H1 (cell line): Measurements from ENCODE around the gene SND1. TPM values are rescaled to one million over a fixed set of nuclear protein-coding genes. Genes with fewer than 3 reads are reported as not detected.

Experiments
- CTCF ChIA-PET: fragments of 300-600 bp; sonication (Branson Sonifier 250); formaldehyde crosslinking; loops from one replicate; lab custom pipeline; 2021; ENCODE audit not compliant: partially characterized antibody; lab: Charles Lee
- POLR2A ChIA-PET: fragments of 300-600 bp; sonication (Branson Sonifier 250); formaldehyde crosslinking; loops from one replicate; lab custom pipeline; 2021; ENCODE audit warnings: inconsistent platforms; ENCODE audit not compliant: partially characterized antibody; lab: Charles Lee
- DNase-seq, 2 experiments: peaks; one replicate each; pipeline versions ENCODE4 v3.0.0 to v3.0.0-alpha.2; 2010 to 2022; ENCODE audit warnings: low spot score in 2 of 2, low read depth in 1 of 2, mixed read lengths in 1 of 2
- FAIRE-seq: peaks from 2 replicates; lab custom pipeline; 2011; peaks lifted over from hg19 to GRCh38; lab: Jason Lieb, UNC
- H2AFZ ChIP-seq: 2 replicates; pipeline ENCODE4 v1.8.1; 2012; ENCODE audit warnings: low read length, inconsistent platforms
- H2AK5ac ChIP-seq: 2 replicates; pipeline ENCODE4 v1.6.1; 2013; ENCODE audit warnings: low read depth, low read length
- H2BK120ac ChIP-seq: replicated peaks from 2 replicates; pipeline ENCODE3; 2013; ENCODE audit warnings: low read depth, low read length, inconsistent platforms
- H2BK12ac ChIP-seq: 2 replicates; pipeline ENCODE4 v1.6.1; 2013; ENCODE audit warnings: low read depth, low read length
- H2BK15ac ChIP-seq: 2 replicates; pipeline ENCODE4 v1.6.1; 2013; ENCODE audit warnings: low read length
- H2BK20ac ChIP-seq: 2 replicates; pipeline ENCODE4 v1.6.1; 2013; ENCODE audit warnings: low read length
- H2BK5ac ChIP-seq: 2 replicates; pipeline ENCODE4 v1.6.1; 2013; ENCODE audit warnings: low read depth, low read length
- H3K14ac ChIP-seq: 2 replicates; pipeline ENCODE4 v1.6.1; 2013; ENCODE audit warnings: inconsistent platforms; ENCODE audit not compliant: insufficient read length
- H3K18ac ChIP-seq: 2 replicates; pipeline ENCODE4 v1.6.1; 2013; ENCODE audit warnings: low read length; ENCODE audit errors: extremely low read depth
- H3K23ac ChIP-seq: 2 replicates; pipeline ENCODE4 v1.6.1; 2013; ENCODE audit warnings: inconsistent platforms; ENCODE audit not compliant: insufficient read length
- H3K23me2 ChIP-seq: 2 replicates; pipeline ENCODE4 v1.6.1; 2013; ENCODE audit warnings: low read depth, low read length
- H3K27ac ChIP-seq: 2 replicates; pipeline ENCODE4 v1.6.1; 2011; ENCODE audit warnings: low read depth, low read length, inconsistent platforms
- H3K27me3 ChIP-seq, 4 experiments: replicated peaks in 1 of 4; 1 replicate in 1 of 4; 2 replicates in 3 of 4; pipeline versions ENCODE4 v1.6.1 to v1.8.1; 2011 to 2013; ENCODE audit warnings: low read length in 3 of 4, mild to moderate bottlenecking in 3 of 4, inconsistent platforms in 2 of 4, mixed read lengths in 2 of 4, moderate library complexity in 1 of 4; ENCODE audit not compliant: control insufficient read depth in 3 of 4, insufficient read depth in 3 of 4; ENCODE audit errors: extremely low read depth in 1 of 4
- H3K36me3 ChIP-seq, 4 experiments: 2 replicates each; pipeline versions ENCODE4 v1.6.1 to v1.8.1; 2011 to 2013; ENCODE audit warnings: mild to moderate bottlenecking in 4 of 4, low read length in 3 of 4, moderate library complexity in 2 of 4, control low read depth in 1 of 4, inconsistent platforms in 1 of 4; ENCODE audit not compliant: insufficient read depth in 4 of 4, control insufficient read depth in 2 of 4
- H3K4ac ChIP-seq: replicated peaks from 2 replicates; pipeline ENCODE3; 2013; ENCODE audit warnings: low read length, low read depth, mixed read lengths, inconsistent platforms; ENCODE audit not compliant: insufficient read length
- H3K4me1 ChIP-seq, 4 experiments: replicated peaks in 1 of 4; 1 replicate in 1 of 4; 2 replicates in 3 of 4; pipeline versions ENCODE4 v1.6.1 to v1.8.1; 2011 to 2013; ENCODE audit warnings: low read length in 3 of 4, inconsistent platforms in 2 of 4, mixed read lengths in 1 of 4; ENCODE audit not compliant: insufficient read depth in 4 of 4, control insufficient read depth in 3 of 4
- H3K4me2 ChIP-seq, 2 experiments: 2 replicates each; pipeline versions ENCODE4 v1.6.1 to v1.8.1; 2011 to 2013; ENCODE audit warnings: low read depth in 2 of 2, low read length in 2 of 2, control low read depth in 1 of 2, inconsistent platforms in 1 of 2, mild to moderate bottlenecking in 1 of 2; ENCODE audit not compliant: insufficient read depth in 1 of 2
- H3K4me3 ChIP-seq, 4 experiments: fragments of 200-600, 300-600 bp in 1 of 4; sonication (generic), shearing (Covaris generic), sonication (Bioruptor Twin) in 1 of 4; 2 replicates each; pipeline versions ENCODE4 v1.5.1 to v1.8.1; 2011 to 2016; ENCODE audit warnings: low read length in 4 of 4, low read depth in 3 of 4, control low read depth in 2 of 4, inconsistent platforms in 2 of 4, mild to moderate bottlenecking in 2 of 4, mixed read lengths in 1 of 4, moderate library complexity in 1 of 4; ENCODE audit not compliant: insufficient read depth in 2 of 4; ENCODE audit errors: extremely low read depth in 1 of 4
- H3K56ac ChIP-seq: replicated peaks from 2 replicates; pipeline ENCODE3; 2013; ENCODE audit warnings: low read depth, mild to moderate bottlenecking, mixed read lengths, low read length, inconsistent platforms; ENCODE audit not compliant: insufficient read length
- H3K79me1 ChIP-seq: 2 replicates; pipeline ENCODE4 v1.6.1; 2013; ENCODE audit warnings: low read depth, low read length, control low read depth
- H3K79me2 ChIP-seq, 2 experiments: 2 replicates each; pipeline versions ENCODE4 v1.6.1 to v1.8.1; 2012 to 2013; ENCODE audit warnings: low read length in 2 of 2, mild to moderate bottlenecking in 2 of 2, inconsistent platforms in 1 of 2; ENCODE audit not compliant: insufficient read depth in 2 of 2, control insufficient read depth in 1 of 2
- H3K9ac ChIP-seq, 4 experiments: replicated peaks in 1 of 4; 1 replicate in 1 of 4; 2 replicates in 3 of 4; pipeline versions ENCODE4 v1.6.1 to v1.8.1; 2011 to 2013; ENCODE audit warnings: low read depth in 3 of 4, low read length in 3 of 4, control low read depth in 2 of 4, mild to moderate bottlenecking in 2 of 4, moderate library complexity in 2 of 4, inconsistent platforms in 1 of 4; ENCODE audit errors: extremely low read depth in 1 of 4
- H3K9me3 ChIP-seq, 2 experiments: 2 replicates each; pipeline versions ENCODE4 v1.6.1 to v1.8.1; 2012 to 2013; ENCODE audit warnings: mild to moderate bottlenecking in 2 of 2, moderate library complexity in 2 of 2, control low read depth in 1 of 2, inconsistent platforms in 1 of 2, low read depth in 1 of 2, low read length in 1 of 2, mixed read lengths in 1 of 2; ENCODE audit not compliant: insufficient read depth in 2 of 2
- H4K20me1 ChIP-seq, 2 experiments: replicated peaks in 1 of 2; 2 replicates each; pipeline versions ENCODE3 to v1.8.1; 2011 to 2013; ENCODE audit warnings: inconsistent platforms in 2 of 2, low read length in 2 of 2, mild to moderate bottlenecking in 1 of 2; ENCODE audit not compliant: insufficient read depth in 2 of 2, control insufficient read depth in 1 of 2
- H4K5ac ChIP-seq: 2 replicates; pipeline ENCODE4 v1.6.1; 2013; ENCODE audit warnings: low read length, low read depth, mixed read lengths, inconsistent platforms; ENCODE audit not compliant: insufficient read length
- H4K8ac ChIP-seq: 2 replicates; pipeline ENCODE4 v1.8.0; 2013; ENCODE audit warnings: mild to moderate bottlenecking, moderate library complexity, low read length, inconsistent platforms; ENCODE audit not compliant: insufficient read depth; ENCODE audit errors: extremely low read depth
- H4K91ac ChIP-seq: replicated peaks from 2 replicates; pipeline ENCODE3; 2013; ENCODE audit warnings: low read length, mixed read lengths, inconsistent platforms; ENCODE audit not compliant: insufficient read length
- BCL11A ChIP-seq, 2 experiments: IDR thresholded peaks; one replicate each; pipeline ENCODE4 v1.6.1; 2011; ENCODE audit warnings: low read depth in 2 of 2, low read length in 2 of 2, mild to moderate bottlenecking in 2 of 2
- BRCA1 ChIP-seq: IDR thresholded peaks from 2 replicates; pipeline ENCODE4 v1.6.1; 2012; ENCODE audit warnings: low read depth, low read length, improper control_type of control experiment
- CBX8 ChIP-seq: fragments of 300-800, 300-1000 bp; sonication (generic); IDR thresholded peaks from 2 replicates; pipeline ENCODE4 v1.7.1; 2016; ENCODE audit warnings: low read depth, low read length, borderline replicate concordance
- CTBP2 ChIP-seq: IDR thresholded peaks from 2 replicates; pipeline ENCODE4 v1.7.0; 2011; ENCODE audit warnings: borderline replicate concordance, mild to moderate bottlenecking, moderate library complexity, mixed read lengths, low read length; ENCODE audit not compliant: insufficient read depth, insufficient read length
- GTF2F1 ChIP-seq: IDR thresholded peaks from 2 replicates; pipeline ENCODE4 v1.6.1; 2012; ENCODE audit warnings: low read depth, low read length, improper control_type of control experiment, borderline replicate concordance
- HDAC6 ChIP-seq: IDR thresholded peaks from one replicate; pipeline ENCODE4 v1.7.1; 2012; ENCODE audit warnings: low read depth, mild to moderate bottlenecking, inconsistent platforms, low read length, moderate library complexity
- KDM5A ChIP-seq: fragments of 200-600 bp; IDR thresholded peaks from 2 replicates; pipeline ENCODE4 v1.7.1; 2012; ENCODE audit warnings: mild to moderate bottlenecking, low read length, inconsistent platforms, mixed read lengths
- RFX5 ChIP-seq: IDR thresholded peaks from 2 replicates; pipeline ENCODE4 v1.6.1; 2011; ENCODE audit warnings: low read depth, low read length, improper control_type of control experiment, borderline replicate concordance
- SIRT6 ChIP-seq: IDR thresholded peaks from one replicate; pipeline ENCODE4 v1.7.1; 2012; ENCODE audit warnings: low read length, inconsistent platforms
- TEAD4 ChIP-seq: IDR thresholded peaks from 2 replicates; pipeline ENCODE4 v1.6.1; 2012; ENCODE audit warnings: low read depth, low read length, inconsistent platforms, mixed read lengths
- YY1 ChIP-seq: IDR thresholded peaks from 2 replicates; pipeline ENCODE4 v1.6.1; 2011; ENCODE audit warnings: low read depth, mild to moderate bottlenecking, low read length
- ZNF274 ChIP-seq: IDR thresholded peaks from 2 replicates; pipeline ENCODE4 v1.7.0; 2012; ENCODE audit warnings: low read length, borderline replicate concordance; ENCODE audit errors: extremely low read depth
- WGBS, 2 experiments: shearing (Covaris generic) in 1 of 2; methylation state at CpG; one replicate each; pipeline versions ENCODE4 v1.1.6 to v1.1.7; 2013 to 2015; ENCODE audit warnings: low lambda C conversion rate in 2 of 2, mixed read lengths in 2 of 2, inconsistent platforms in 1 of 2, low coverage in 1 of 2, missing lambda C conversion rate in 1 of 2; ENCODE audit not compliant: insufficient replicate concordance in 2 of 2, insufficient coverage in 1 of 2, insufficient read length in 1 of 2; ENCODE audit errors: extremely low coverage in 1 of 2, missing lambda C conversion rate in 1 of 2; 5-methylcytosine and 5-hydroxymethylcytosine counted together
- polyA plus RNA-seq, 7 experiments: library from polyadenylated mRNA; depleted of rRNA in 3 of 7; stranded (reverse) in 5 of 7; unstranded in 2 of 7; fragments of >200 nt in 5 of 7; fragments of 200-250 nt in 2 of 7; gene quantifications; 1 replicate in 5 of 7; 2 replicates in 1 of 7; 4 replicates in 1 of 7; pipeline versions ENCODE4 v1.2.1 to v1.2.3, GENCODE V29; 2011 to 2013; ENCODE audit warnings: missing spikeins in 2 of 7, mixed read lengths in 2 of 7
- total RNA-seq: library from RNA; stranded (reverse); fragmentation: NEBNext Ultra II Directional; extraction: Animal tissue kit (Norgen Biotek cat#: 25700); gene quantifications from 2 replicates; pipeline ENCODE4 v1.2.1, GENCODE V29; 2021
- TF ChIP-seq, protein P1 (sequence below): IDR thresholded peaks from 2 replicates; pipeline ENCODE4 v1.6.1; 2012; ENCODE audit warnings: inconsistent platforms
- TF ChIP-seq, protein P2 (sequence below): IDR thresholded peaks from 2 replicates; pipeline ENCODE4 v1.6.1; 2012; ENCODE audit warnings: inconsistent platforms

The SND1 gene
- total and polyA plus RNA-seq, 2 of the 8 experiments (the other 6 are each of a cell fraction or from before 2014, with no cell fraction given) = 122 to 290 TPM

DNA sequence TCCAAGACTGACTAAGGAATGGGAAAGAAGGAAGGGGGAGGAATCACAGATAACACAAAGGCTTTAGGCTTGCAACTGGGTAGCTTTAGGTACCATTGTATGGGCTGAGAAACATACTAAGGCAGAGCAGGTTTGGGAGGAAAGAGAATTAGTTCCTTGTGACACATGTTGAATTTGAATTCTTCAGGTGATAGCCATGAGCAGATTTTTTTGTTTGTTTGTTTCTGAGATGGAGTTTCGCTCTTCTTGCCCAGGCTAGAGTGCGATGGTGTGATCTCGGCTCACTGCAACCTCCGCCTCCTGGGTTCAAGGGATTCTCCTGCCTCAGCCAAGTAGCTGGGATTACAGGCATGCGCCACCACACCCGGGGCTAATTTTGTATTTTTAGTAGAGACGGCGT, 4.4 kb upstream of the SND1 start:
- no peak overlapping the region for H2BK20ac ChIP-seq
- H3K27ac ChIP-seq = no peak overlapping the region
- no peaks in the 10 kb centered on the region for H3K27me3 ChIP-seq
- H4K91ac ChIP-seq = no peak overlapping the region
- H2BK12ac ChIP-seq = no peak overlapping the region
- no peak overlapping the region for H3K56ac ChIP-seq
- no peak overlapping the region for H3K4ac ChIP-seq
- peaks cover 11% of the 10 kb centered on the region; the same call in 1 of the 2 replicates for H3K23me2 ChIP-seq
- no peak overlapping the region for H3K23ac ChIP-seq
- no peak overlapping the region for H2AFZ ChIP-seq
- H3K79me1 ChIP-seq = peaks cover 3% of the 10 kb centered on the region; the same call in 1 of the 2 replicates
- H2BK5ac ChIP-seq = no peak overlapping the region
- no peak overlapping the region for H2AK5ac ChIP-seq
- no peaks in the 10 kb centered on the region for H3K36me3 ChIP-seq
- no peak overlapping the region for H2BK120ac ChIP-seq
- H3K79me2 ChIP-seq = peaks cover 0 to 6% of the 10 kb centered on the region in 2 experiments; a peak in 3 of 4 replicates
- POLR2A ChIA-PET = no interaction called here
- no peaks in the 10 kb centered on the region for H3K9me3 ChIP-seq
- H3K18ac ChIP-seq = no peak overlapping the region
- 90% methylated on average over 8 of the region's 8 CpGs; no CpG with 5 or more reads in 1 of the 2 experiments for WGBS, 2 experiments
- H3K4me3 ChIP-seq = no peak overlapping the region
- peaks cover 0 to 5% of the 10 kb centered on the region in 2 experiments for H4K20me1 ChIP-seq
- no peak overlapping the region for H3K4me2 ChIP-seq
- H4K5ac ChIP-seq = no peak overlapping the region
- no peak overlapping the region for H3K14ac ChIP-seq
- FAIRE-seq (no peak), DNase-seq (no peak)
- no peak overlapping the region for H4K8ac ChIP-seq
- CTCF ChIA-PET = interaction anchor here (0.7 to 4.8 kb wide), 5 partner anchors 9 to 49 kb away, joined by 3 to 19 read pairs (median 4); no protein-coding TSS in a partner anchor
- peaks cover 0 to 5% (median 1%) of the 10 kb centered on the region in 4 experiments; a peak in 3 of 7 replicates for H3K4me1 ChIP-seq
- no peak overlapping the region for H2BK15ac ChIP-seq
- H3K9ac ChIP-seq = no peak overlapping the region
- TF ChIP-seq, protein P1, sequence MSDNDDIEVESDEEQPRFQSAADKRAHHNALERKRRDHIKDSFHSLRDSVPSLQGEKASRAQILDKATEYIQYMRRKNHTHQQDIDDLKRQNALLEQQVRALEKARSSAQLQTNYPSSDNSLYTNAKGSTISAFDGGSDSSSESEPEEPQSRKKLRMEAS = no peak
- TF ChIP-seq RFX5 = no peak
- no peak for TF ChIP-seq CTBP2
- TF ChIP-seq HDAC6 = no peak
- TF ChIP-seq YY1 = no peak
- TF ChIP-seq TEAD4 = no peak
- TF ChIP-seq ZNF274 = no peak
- TF ChIP-seq CBX8 = no peak
- TF ChIP-seq GTF2F1 = no peak
- no peak for TF ChIP-seq BRCA1
- TF ChIP-seq KDM5A = no peak
- no peak for TF ChIP-seq SIRT6
- TF ChIP-seq, protein P2, sequence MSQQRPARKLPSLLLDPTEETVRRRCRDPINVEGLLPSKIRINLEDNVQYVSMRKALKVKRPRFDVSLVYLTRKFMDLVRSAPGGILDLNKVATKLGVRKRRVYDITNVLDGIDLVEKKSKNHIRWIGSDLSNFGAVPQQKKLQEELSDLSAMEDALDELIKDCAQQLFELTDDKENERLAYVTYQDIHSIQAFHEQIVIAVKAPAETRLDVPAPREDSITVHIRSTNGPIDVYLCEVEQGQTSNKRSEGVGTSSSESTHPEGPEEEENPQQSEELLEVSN = no peak
- no peak for TF ChIP-seq BCL11A (IDR thresholded peaks at IDR 0.05; ENCODE audit: low read depth in 2 of 2, low read length in 2 of 2)
